ENCODE data around the gene DNM2.
A peak's percentile ranks its signal among the peaks of the same experiment; 100 is the strongest.

DNA sequence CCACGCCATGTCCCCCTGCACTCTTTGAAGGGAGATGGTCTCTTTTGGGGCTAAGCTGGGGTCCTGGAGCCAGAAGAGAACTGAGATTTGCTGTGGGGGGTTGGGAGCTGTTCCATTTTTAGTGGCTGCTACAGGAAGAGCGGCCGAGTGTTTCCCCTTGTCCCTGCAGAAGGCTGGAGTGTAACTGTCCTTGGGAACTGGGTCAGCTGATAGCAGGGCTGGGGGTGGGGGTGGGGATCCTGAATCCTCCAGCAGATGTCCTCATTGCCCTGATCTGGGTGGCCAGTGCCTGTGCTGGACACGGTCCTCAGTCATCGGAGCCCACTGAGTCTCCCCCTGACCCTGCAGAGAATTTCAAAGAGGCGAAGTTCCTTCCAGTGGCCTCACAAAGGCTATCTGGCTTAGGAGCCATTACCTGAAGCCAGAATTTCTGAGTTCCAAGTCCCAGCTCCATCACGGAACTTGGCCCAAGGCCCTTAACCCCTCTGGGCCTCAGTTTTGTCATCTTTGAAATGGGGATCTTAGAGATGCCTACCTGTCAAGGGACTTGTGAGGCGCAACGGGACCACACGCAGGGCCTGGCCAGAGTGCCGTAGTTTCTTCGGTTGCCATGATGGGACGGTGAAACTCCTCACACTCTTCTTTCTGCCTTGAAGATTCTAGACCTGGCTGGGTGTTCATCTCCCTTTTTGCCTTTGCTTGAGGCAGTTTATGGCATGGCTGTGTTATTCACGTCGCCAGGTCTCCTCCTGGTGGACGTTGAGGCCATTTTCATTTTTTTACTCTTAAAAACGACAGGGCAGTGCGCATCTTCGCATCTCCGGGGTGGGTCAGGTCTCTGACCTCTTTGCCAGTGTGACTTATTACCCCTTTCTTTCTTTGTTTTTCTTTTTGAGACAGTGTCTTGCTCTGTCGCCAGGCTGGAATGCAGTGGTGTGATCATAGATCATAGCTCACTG, 51.9 kb downstream of the DNM2 start:
- TF ChIP-seq, protein P1, sequence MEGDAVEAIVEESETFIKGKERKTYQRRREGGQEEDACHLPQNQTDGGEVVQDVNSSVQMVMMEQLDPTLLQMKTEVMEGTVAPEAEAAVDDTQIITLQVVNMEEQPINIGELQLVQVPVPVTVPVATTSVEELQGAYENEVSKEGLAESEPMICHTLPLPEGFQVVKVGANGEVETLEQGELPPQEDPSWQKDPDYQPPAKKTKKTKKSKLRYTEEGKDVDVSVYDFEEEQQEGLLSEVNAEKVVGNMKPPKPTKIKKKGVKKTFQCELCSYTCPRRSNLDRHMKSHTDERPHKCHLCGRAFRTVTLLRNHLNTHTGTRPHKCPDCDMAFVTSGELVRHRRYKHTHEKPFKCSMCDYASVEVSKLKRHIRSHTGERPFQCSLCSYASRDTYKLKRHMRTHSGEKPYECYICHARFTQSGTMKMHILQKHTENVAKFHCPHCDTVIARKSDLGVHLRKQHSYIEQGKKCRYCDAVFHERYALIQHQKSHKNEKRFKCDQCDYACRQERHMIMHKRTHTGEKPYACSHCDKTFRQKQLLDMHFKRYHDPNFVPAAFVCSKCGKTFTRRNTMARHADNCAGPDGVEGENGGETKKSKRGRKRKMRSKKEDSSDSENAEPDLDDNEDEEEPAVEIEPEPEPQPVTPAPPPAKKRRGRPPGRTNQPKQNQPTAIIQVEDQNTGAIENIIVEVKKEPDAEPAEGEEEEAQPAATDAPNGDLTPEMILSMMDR (conservative IDR thresholded peaks at IDR 0.05 in 1 of 2, IDR thresholded peaks at IDR 0.05 in 1 of 2; ENCODE audit: low read depth in 1 of 2, low read length in 2 of 2), result peak; percentile 33 to 41
- TF ChIP-seq EZH2 (IDR thresholded peaks at IDR 0.05; ENCODE audit: low read length, missing control alignments), result no peak

Data from fibroblast of lung (primary cell).